DMS 273 treated with DMSO at 0.1 percent for 48 hours (cell line): Measurements from ENCODE around the gene TMEM184C.

Experiments
- DNase-seq: peaks from one replicate; lab custom pipeline; 2025; lab: John Stamatoyannopoulos, UW

Gene TMEM184C

GRCh38 chr4:147599769-147600168, 17.4 kb upstream of the TMEM184C start:
- no peak for DNase-seq

GRCh38 chr4:147605499-147605898, 11.7 kb upstream of the TMEM184C start:
- DNase-seq = no peak

DNA sequence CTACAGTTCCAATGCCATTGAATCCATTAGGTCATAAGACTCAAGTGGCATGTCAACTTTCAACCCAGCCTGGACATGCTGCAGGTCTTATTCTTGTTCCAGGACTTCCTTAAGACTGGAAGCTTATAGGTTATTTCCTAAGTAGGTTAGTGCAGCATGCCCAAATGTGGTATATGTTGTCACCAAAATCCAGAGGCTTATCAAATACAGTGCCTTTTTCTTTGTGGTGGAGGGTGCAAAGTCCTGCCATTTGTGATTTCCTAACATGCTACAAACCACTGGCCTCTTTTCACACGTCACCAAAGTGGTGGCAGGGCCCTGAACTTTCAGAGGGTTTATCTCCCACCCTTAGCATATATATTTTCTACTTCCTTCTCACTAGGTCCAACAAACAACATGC, 9.7 kb upstream of the TMEM184C start:
- DNase-seq = no peak

DNA sequence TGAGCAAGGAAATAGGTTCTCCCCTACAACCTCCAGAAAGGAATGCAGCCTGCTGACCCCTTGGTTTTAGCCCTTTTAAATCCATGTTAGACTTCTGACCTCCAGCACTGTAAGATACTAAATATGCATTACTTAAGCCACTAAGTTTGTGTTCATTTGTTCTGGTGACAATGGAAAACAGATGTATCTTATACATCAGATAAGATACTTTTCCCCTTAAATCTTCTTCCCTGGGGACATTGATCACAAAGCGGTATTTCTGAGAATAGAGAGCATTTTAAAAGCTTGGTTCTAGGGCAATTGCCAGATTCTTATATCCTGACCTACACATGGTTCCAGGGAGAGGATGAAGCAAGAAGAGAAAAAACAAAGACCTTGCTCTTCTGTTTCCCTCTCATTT, 6.5 kb upstream of the TMEM184C start:
- no peak for DNase-seq

- DNase-seq = no peak
Observed at GRCh38 chr4:147616849-147617172, 386 bp upstream of the TMEM184C start.

DNA sequence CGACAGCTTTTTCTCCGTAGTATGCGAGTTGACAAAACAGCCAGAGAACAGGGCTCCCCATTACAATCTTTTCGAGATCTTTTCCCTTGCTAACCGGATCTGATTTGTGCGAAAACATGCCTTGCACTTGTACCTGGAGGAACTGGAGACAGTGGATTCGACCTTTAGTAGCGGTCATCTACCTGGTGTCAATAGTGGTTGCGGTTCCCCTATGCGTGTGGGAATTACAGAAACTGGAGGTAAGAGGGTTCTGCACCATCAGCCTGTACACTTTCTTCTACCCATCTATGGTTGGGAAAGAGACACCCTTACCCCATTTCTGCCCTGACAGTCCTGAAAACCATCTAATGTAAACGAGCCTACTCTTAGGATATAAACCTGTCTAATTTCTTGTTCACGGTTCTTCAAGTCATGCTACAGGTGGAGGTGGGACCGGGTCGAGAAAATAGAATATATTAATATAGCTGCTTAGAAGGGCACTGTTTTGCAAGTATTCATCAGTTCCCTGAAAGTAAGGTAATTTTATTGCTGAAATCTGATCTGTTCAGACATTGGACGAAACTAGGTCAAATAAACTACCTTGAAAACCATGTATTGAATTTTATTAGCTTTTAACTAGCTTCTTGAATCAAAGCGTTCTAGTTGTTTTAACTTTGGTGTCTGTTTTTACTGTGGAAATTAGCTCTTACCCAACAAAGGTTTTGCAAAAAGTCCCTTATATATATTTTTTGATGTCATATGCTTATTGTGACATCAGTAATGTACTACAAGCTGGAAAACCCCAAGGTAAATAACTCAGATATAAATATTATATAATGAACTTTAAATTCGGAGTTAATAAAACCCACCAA, 869 bp downstream of the TMEM184C start:
- DNase-seq = no peak

DNA sequence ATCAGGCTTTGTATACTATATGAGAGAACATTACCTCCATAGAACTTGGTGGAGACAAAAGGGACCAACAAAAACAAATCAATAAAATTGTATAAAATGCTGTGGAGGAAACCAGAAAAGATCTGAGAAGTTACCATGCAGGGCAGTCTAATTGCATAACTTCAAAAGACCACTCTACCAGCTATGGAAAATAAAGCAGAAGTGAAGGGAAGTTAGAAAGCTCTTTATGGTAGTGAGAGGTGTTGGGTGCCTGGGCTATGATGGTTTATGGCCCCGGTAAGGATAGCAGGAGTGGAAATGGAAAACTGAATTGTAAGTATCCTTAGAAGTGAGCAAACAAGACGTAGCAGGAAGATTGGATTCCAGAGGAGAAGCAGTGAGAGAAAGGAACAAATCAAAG, 3.1 kb downstream of the TMEM184C start:
- no peak for DNase-seq

GRCh38 chr4:147625733-147626132, 8.5 kb downstream of the TMEM184C start:
- no peak for DNase-seq

DNA sequence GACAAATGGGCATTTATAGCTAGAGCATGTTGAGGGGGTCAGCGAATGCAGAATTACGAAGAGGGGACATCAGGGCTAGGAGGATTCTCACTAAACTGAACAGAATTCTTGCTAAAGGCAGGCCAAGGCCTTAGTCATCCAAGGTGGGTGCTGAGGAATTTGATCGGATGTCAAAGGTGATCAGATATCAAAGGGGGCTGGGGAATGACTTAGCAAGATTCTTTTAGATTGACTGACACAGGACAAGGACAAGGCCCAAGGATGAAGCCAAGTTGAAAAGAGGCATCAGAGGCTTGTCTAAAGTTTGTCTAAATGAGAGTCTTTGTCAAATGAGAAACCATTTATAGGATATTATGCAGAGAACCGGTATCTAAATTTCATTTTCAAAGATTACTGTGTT, 9.7 kb downstream of the TMEM184C start:
- no peak for DNase-seq

GRCh38 chr4:147628415-147628814, 11.2 kb downstream of the TMEM184C start:
- DNase-seq = no peak

DNA sequence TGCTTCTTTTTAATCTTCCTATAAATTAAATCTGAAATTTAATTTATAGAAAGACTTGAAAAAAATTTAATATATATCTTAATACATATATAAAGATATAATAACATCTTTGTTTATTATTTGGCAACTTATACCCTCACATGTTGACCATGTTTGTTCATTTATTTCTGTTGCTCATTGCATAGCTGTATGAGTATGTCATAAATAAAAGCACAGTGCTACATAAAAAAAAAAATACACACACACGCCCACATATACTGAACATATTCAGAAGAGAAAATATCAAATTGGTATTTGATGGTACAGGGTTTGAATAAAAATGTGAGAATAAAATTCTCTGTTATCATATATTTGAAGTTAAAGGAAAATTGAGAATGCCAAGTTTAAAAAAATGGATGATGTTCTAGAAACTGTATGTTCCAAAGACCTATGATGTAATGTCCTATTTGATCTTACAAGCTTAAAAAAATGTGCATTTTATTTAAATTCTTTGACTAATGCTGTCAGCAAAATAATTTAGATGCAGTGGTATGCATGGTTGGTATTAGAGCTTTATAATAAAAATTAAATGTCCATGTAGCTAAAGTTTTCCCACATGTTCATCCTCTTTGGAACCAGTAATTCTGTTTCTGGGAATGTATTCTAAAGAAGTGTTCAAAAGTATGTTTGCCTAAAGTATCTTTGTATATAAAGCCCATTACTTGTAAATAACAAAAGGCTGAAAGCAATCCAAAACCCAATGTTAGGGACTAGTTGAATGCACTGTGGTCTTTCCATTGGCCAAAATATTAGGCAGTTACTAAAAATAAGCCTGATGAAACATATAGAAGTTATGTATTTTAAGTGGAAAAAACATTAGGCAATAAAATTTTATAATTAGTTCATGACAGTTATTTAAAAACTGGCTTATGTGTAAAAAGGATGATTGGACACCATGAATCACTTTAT, 12.9 kb downstream of the TMEM184C start:
- no peak for DNase-seq

- no peak for DNase-seq
Observed at GRCh38 chr4:147633113-147633512, 15.9 kb downstream of the TMEM184C start.

DNA sequence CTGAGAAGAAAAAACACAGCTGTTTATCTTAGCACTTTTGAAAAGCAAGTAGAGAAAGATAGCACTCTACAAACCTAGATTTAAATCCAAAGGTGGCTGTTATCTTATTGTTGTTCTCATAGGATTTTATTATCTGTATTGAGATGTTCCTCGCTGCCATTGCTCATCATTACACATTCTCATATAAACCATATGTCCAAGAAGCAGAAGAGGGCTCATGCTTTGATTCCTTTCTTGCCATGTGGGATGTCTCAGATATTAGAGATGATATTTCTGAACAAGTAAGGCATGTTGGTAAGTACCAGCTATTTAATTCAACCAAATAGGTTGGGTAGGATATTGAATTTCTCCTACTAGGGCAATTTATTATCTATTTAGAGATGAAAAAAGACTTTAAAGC, 16.4 kb downstream of the TMEM184C start:
- DNase-seq = no peak

GRCh38 chr4:147635348-147635747, 18.2 kb downstream of the TMEM184C start:
- DNase-seq = no peak

DNA sequence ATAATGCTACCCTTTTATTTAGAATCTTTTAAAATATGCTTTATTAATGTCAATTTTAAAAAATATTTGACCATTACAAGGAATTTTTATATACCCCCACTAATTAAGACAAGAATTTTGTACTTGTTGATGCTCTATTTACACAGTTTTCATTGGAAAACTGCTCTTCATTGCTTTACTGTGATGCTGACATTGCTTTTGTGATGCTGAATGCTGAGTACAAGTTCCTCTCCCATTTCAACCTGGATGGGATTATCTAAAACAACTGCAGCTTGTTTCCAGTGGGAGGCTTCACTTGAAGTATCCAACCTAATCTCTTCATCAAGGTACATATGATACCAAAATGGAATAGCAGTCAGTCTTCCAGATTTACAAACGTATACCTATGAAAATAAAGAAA, 21.2 kb downstream of the TMEM184C start:
- no peak for DNase-seq

DNA sequence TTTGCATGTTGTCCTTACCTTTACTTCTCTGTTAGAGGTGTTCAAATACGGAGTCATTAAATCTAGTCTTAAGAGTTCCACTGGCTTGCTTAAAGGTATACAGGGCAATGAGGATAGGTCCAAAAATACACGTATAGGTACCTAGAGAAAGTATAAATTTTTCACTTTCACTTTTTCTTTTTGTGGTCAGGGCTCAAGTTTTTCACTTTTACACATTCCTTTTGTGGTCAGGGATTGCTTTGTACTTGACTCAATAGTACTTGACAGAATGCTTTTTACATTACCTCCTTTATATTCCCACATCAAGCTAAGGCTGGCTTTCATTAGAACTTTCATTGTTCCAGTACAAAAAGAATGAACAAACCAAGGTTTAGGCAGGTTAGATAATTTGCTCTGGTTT, 21.7 kb downstream of the TMEM184C start:
- DNase-seq = no peak

DNA sequence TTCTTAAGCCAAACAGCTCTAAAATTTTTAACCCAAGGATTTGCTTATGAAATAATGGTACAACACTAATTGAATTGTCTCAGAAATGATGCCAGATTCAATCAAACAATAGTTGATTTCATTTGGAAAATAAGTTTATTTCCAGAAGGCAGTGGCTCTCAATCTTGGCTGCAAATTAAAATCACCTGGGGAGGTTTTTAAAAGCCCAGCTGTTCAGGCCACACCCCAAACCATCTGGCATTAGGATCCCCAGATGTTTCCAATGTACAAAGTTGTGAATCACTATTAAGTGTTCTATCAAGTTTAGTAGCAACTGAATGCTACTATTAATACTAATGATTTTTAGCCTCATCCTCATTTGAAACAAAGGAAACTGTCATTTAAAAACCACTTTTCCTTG, 22.2 kb downstream of the TMEM184C start:
- DNase-seq = no peak

DNA sequence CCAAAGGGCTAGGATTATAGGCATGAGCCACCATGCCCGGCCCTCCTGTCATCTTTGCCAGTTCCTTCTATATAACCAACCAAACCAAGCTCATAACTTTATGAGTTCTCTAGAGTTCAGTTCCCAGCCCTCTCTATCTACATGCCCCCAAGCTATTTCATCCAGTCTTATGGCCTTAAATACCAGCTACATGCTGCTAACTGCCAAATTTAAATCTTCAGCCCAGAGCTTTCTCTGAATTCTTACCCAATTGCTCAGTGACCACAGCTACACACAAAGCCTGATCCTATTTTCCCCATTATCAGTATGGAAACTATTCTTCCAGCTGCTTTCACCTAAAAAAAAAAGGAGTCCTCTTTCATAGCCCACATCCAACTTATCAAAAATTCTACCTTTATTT, 23.1 kb downstream of the TMEM184C start:
- no peak for DNase-seq

DNA sequence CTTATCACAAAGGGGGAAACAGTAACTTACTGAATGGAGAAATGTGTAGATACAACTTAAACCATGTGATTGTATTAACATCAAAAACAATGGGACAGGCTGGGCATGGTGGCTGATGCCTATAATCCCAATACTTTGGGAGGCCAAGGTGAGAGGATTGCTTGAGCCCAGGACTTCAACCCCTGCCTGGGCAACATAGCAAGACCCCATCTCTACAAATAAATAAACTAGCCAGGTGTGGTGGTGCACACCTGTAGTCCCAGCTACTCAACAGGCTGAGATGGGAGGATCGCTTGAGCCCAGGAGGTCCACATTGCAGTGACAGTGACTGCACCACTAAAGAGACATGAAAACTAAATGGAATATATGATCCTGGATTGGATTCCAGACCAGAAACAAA, 26.4 kb downstream of the TMEM184C start:
- DNase-seq = no peak

DNA sequence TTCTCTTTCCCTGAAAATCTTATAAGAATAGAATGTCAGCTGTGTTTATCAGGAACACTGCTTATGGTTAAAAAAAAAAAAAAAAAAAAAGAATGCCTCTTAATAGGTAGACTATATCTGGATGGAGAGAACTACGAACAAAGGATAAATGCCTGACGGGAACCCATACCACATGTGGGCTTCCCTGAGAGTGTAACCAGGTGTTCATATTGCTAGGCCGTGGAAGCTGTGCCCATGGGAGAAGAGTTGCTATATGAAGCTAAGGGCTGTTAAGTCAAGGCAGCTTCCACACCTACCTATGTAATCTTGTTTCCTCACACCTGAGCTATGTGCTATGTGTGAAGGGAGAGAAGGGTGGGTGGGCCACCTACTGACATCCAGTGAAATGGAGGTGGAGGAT, 27.3 kb downstream of the TMEM184C start:
- DNase-seq = no peak

- no peak for DNase-seq
Observed at GRCh38 chr4:147645099-147645498, 27.9 kb downstream of the TMEM184C start.

DNA sequence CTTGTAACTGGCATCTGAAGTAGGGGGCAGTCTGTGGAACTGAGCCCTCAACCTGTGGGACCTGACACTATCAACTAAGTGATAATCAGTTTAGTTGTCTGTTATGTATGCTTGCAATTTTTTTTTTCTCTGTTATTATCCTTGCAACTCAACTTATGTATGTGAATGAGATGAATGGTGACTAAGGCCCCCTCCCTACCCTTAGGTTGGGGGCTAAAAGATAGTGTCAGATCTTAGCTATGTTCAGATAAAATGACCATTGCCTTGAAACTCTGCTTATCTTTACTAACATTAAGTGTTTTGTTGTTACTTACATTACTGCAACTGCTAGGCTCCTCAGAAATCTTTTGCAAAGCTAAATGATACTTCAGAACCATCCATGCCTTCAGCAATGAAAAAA, 31.5 kb downstream of the TMEM184C start:
- DNase-seq = no peak

DNA sequence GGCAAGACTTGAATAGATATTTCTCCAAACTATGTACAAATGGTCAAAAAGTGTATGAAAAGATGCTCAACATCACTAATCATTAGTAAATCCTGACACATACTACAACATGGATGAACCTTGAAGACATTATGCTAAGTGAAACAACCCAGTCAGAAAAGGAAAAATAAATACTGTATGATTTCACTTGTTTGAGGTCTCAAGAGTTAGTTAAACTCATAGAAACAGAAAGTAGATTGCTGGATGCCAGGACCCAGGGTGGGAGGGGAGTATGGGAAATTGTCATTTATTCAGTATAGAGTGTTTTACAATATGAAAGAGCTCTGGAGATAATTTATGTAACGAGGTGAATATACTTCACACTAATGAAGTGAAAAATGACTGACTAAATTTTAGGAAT, 34.4 kb downstream of the TMEM184C start:
- no peak for DNase-seq
